ENCODE results near the gene NUDT22. TPM values are rescaled to one million over a fixed set of nuclear protein-coding genes. Genes with fewer than 3 reads are reported as not detected.

Gene NUDT22
- total RNA-seq, 1 experiment from 2014 or later = 72.4 TPM

GRCh38 chr11:64223001-64223651 lies 2.9 kb upstream of the NUDT22 start:
- Histone ChIP-seq H3K36me3 (ENCODE audit: insufficient read depth, low read length, poor library complexity, severe bottlenecking) (peaks cover 46% of the 10 kb centered on the region), H3K27ac (ENCODE audit: low read depth, low read length, poor library complexity, severe bottlenecking) (peak overlapping the region; percentile 1), H3K9me3 (ENCODE audit: low read depth, low read length, poor library complexity, severe bottlenecking) (no peaks in the 10 kb centered on the region), H3K4me1 (ENCODE audit: insufficient read depth, low read length, poor library complexity, severe bottlenecking) (peaks cover 15% of the 10 kb centered on the region), H3K4me3 (ENCODE audit: low read depth, low read length, poor library complexity, severe bottlenecking) (no peak overlapping the region), H3K27me3 (replicated peaks; ENCODE audit: insufficient read depth, low read depth, low read length, poor library complexity) (no peaks in the 10 kb centered on the region)
- intact Hi-C loops (cut with micrococcal nuclease; ENCODE audit: unreplicated experiment) = no loop called here
- no TSS peak for BruUV-seq (replicated peaks)
- CTCF ChIA-PET = no interaction called here
- TF ChIP-seq EZH2 (IDR thresholded peaks at IDR 0.05; ENCODE audit: borderline replicate concordance, low read depth, low read length, poor library complexity, severe bottlenecking) = no peak
- TF ChIP-seq CTCF (conservative IDR thresholded peaks at IDR 0.05; ENCODE audit: low read depth, low read length) = no peak
- POLR2A ChIA-PET (ENCODE audit: low non-redundant PET) = no interaction called here
- no peak for DNase-seq (ENCODE audit: low spot score)

GRCh38 chr11:64224151-64224890 lies 1.8 kb upstream of the NUDT22 start:
- Histone ChIP-seq H3K4me1 (ENCODE audit: insufficient read depth, low read length, poor library complexity, severe bottlenecking) (peaks cover 16% of the 10 kb centered on the region), H3K36me3 (ENCODE audit: insufficient read depth, low read length, poor library complexity, severe bottlenecking) (peaks cover 35% of the 10 kb centered on the region), H3K9me3 (ENCODE audit: low read depth, low read length, poor library complexity, severe bottlenecking) (no peaks in the 10 kb centered on the region), H3K27ac (ENCODE audit: low read depth, low read length, poor library complexity, severe bottlenecking) (peak overlapping the region; percentile 87), H3K27me3 (replicated peaks; ENCODE audit: insufficient read depth, low read depth, low read length, poor library complexity) (no peaks in the 10 kb centered on the region), H3K4me3 (ENCODE audit: low read depth, low read length, poor library complexity, severe bottlenecking) (peak overlapping the region; percentile 87)
- ChIA-PET POLR2A (ENCODE audit: low non-redundant PET) (no interaction called here), CTCF (no interaction called here)
- DNase-seq (ENCODE audit: low spot score) = no peak
- BruUV-seq (replicated peaks) = no TSS peak
- no peak for TF ChIP-seq CTCF (conservative IDR thresholded peaks at IDR 0.05; ENCODE audit: low read depth, low read length)
- no peak for TF ChIP-seq EZH2 (IDR thresholded peaks at IDR 0.05; ENCODE audit: borderline replicate concordance, low read depth, low read length, poor library complexity, severe bottlenecking)
- intact Hi-C loops (cut with micrococcal nuclease; ENCODE audit: unreplicated experiment) = no loop called here

- Histone ChIP-seq H3K9me3 (ENCODE audit: low read depth, low read length, poor library complexity, severe bottlenecking) (no peaks in the 10 kb centered on the region), H3K27ac (ENCODE audit: low read depth, low read length, poor library complexity, severe bottlenecking) (peak overlapping the region; percentile 87), H3K27me3 (replicated peaks; ENCODE audit: insufficient read depth, low read depth, low read length, poor library complexity) (no peaks in the 10 kb centered on the region), H3K4me3 (ENCODE audit: low read depth, low read length, poor library complexity, severe bottlenecking) (peak overlapping the region; percentile 87), H3K36me3 (ENCODE audit: insufficient read depth, low read length, poor library complexity, severe bottlenecking) (peaks cover 28% of the 10 kb centered on the region), H3K4me1 (ENCODE audit: insufficient read depth, low read length, poor library complexity, severe bottlenecking) (peaks cover 22% of the 10 kb centered on the region)
- ChIA-PET CTCF (interaction anchor here (0.9 to 1.4 kb wide), 2 partner anchors 19 to 76 kb away, joined by 3 read pairs; partner anchors contain the start of gene FERMT3), POLR2A (ENCODE audit: low non-redundant PET) (interaction anchor here (0.6 kb wide), 1 partner anchor 14 kb away, joined by 7 read pairs; no protein-coding TSS in a partner anchor)
- TF ChIP-seq CTCF (conservative IDR thresholded peaks at IDR 0.05; ENCODE audit: low read depth, low read length) (no peak), EZH2 (IDR thresholded peaks at IDR 0.05; ENCODE audit: borderline replicate concordance, low read depth, low read length, poor library complexity, severe bottlenecking) (no peak)
- no TSS peak for BruUV-seq (replicated peaks)
- no peak for DNase-seq (ENCODE audit: low spot score)
- intact Hi-C loops (cut with micrococcal nuclease; ENCODE audit: unreplicated experiment) = no loop called here
These were observed 1.0 kb upstream of the NUDT22 start for GRCh38 chr11:64224891-64225607.

Measured in A673 (cell line).